ENCODE data around the gene TMEM80.
"Not testable (repeated sequence)": the region's sequence is repeated elsewhere in the genome, so short reads cannot be mapped to it uniquely, and the experiment has no call there.

Gene TMEM80

DNA sequence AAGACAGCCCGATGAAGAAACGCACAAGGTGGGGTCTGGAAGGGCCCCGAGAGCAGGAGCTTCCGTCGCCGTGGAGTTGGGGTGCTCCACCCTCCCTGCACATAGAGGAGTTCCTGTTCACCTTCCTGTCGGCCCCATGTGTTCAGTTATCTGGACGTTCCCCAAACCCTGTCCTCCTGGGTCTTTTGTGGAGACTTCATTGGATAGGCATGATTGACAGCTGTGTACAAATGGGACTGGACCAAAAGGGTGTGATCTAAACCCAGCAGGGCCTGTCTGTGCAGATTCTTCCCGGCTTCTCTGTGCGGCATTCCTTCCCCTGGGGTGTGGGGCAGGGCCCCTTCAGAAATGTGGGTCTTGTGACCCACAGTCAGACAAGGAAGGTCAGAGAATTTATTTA lies 42.3 kb downstream of the TMEM80 start:
- in situ Hi-C loops (cut with HindIII; ENCODE audit: low sequenced_read_pairs): not testable (repeated sequence)

DNA sequence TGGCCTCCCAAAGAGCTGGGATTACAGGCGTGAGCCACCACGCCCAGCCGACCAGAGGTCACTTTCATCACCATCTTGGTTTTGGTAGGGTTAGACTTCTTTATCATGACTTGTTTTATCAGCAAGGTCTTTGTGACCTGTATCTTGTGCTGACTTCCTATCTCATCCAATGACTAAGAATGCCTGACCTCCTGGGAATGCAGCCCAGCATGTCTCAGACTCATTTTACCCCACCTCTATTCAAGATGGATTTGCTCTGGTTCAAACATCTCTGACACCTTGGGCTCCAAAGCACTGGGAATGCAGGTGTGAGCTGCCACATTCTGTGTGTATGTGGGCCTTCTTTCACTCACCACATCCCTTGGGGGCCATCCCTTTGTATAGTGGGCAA lies 46.5 kb downstream of the TMEM80 start:
- in situ Hi-C loops (cut with HindIII; ENCODE audit: low sequenced_read_pairs): no loop called here

DNA sequence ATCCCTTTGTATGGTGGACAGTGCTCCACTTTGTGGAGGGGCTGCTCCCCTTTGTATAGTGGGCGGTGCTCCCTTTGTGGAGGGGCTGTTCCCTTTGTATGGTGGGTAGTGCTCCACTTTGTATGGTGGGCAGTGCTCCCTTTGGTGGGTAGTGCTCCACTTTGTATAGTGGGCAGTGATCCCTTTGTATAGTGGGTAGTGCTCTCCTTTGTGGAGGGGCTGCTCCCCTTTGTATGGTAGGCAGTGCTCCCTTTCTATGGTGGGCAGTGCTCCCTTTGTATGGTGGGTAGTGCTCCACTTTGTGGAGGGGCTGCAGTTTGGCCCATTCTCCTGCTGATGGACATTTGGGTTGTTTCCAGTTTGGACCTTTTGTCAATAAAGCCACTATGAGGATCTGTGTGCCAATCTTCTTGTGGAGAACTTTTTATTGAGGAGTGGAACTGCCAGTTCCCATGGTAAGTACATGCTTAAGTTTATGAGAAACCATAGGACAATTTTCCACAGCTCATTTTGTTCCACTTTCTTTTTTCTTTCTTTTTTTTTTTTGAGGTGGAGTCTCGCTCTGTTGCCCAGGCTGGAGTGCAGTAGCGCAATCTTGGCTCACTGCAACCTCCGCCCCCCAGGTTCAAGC lies 47.1 kb downstream of the TMEM80 start:
- in situ Hi-C loops (cut with HindIII; ENCODE audit: low sequenced_read_pairs): no loop called here

DNA sequence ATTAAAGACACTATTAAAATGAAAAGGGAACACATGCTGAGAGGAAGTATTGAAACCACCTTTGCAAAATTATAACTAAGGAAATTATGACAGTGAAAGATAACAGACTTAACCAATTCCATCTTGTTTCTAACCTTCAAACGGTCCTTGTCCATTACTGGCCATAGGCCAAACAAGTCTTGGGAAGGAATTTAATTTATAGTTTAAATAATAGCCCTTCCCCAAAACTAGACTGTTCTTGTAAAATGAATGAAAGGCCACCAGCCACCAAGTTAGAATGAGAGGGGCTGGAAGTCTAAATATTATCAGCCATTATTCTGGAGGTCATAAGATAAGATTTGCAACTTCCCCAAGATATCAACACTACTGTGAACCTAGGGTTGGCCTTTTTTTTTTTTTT lies 49.8 kb downstream of the TMEM80 start:
- in situ Hi-C loops (cut with HindIII; ENCODE audit: low sequenced_read_pairs): no loop called here

DNA sequence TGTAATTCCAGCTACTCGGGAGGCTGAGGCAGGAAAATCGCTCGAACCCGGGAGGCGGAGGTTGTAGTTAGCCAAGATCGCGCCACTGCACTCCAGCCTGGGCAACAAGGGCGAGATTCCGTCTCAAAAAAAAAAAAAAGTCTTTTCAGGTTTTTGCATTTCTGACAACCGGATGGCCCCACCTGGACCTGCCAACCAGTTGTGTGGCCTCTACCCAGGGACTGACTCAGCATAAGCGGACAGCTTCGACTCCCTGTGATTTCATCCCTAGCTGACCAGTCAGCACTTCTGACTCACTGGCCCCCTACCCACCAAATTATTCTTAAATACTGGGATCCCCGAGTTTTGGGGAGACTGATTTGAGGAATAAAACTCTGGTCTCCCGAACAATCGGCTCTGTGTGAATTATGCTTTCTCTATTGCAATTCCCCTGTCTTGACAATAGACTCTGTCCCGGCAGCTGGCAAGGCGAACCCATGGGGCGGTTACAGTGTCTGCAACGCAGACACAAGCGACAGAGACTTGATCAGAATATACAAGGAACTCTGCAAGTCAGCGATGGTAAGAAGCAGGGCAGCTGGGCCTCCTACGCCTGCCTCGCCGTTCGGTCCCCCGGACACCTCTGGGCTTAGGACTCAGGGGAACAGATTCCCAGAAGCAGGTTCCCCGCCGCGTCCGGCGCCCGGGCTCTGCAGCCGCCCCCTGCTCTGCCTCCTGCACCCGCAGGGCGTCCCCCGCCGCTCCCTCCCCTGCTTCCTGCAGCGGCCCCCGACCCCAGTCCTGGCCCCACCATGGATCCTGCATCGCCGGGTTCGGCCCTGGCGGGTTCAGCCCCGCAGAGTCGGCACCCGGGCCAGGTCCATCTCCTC lies 50.9 kb downstream of the TMEM80 start:
- in situ Hi-C loops (cut with HindIII; ENCODE audit: low sequenced_read_pairs): no loop called here

DNA sequence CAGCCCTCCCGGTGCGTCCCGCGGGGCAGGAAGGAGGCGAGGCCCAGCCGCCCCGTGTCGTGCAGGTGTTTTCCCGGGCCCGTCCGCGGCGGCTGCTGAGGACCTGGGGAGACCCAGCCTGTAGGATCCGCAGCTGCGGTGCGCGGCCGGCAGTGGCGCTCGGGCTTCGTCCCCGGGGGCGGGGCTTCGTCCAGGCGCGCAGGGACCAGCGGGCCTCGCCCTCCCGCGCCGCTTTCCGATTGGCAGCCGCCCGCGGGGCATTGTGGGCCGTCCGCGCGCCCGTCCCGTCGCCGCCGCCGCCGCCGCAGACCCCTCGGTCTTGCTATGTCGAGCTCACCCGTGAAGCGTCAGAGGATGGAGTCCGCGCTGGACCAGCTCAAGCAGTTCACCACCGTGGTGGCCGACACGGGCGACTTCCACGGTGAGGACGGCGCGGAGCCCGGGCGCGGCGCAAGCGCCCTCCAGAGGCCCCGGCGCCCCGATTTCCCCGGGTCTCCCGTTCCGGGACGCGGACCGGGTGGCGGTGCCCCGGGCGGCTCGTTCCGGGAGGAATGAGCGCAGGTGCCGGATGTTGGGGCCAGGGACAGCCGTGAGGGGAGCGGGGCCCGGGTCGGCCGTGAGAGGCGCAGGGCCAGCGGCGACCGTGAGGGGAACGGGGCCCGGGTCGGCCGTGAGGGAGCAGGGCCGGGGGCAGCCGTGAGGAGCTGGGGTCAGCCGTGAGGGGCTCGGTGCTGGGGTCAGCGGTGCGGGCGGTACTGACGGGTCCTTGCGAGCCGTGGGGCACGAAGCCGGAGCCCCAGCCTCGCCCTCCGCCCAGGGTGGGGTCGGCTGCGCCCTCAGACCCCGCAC lies 51.8 kb downstream of the TMEM80 start, which contains the start of gene TALDO1:
TALDO1 (plus strand) TSS at position 307 of the 849 bp plus-strand sequence; CDS start at position 325, 18 bp downstream.
- in situ Hi-C loops (cut with HindIII; ENCODE audit: low sequenced_read_pairs): no loop called here

DNA sequence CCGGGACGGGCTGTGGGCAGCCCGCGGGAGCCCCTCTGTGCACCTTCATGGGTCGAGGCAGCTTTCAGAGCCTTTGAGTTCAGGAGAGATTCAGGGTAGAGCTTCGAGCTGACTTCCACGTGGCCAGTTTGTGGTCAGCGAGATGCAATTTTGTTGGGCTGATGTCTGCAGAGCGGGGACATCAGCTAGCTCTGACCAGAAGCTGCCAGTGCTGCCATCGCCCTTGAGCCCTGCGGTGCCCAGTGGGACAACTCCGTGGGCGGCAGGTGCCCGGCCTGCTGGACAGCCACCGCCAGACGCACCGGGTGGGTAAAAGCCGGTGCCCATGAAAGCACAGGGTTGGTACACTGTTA lies 52.4 kb downstream of the TMEM80 start:
- in situ Hi-C loops (cut with HindIII; ENCODE audit: low sequenced_read_pairs): no loop called here

DNA sequence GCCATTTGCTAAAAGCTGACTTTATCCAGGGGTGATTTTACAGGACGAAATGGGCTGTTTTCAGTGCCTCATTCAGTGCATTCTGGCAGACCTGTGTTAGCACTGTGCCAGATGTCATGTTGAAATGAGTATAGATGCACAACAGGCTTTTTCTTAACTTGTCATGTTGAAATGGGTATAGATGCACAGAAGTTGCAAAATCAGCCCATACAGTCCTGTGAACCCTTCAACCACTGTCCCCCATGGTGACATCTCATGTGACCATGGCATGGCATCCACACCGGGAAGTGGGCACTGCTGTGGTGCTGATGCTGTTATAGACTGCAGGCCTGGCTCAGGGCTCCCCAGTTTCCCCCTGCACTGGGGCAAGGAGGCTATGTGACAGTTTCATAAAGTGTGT lies 54.1 kb downstream of the TMEM80 start:
- in situ Hi-C loops (cut with HindIII; ENCODE audit: low sequenced_read_pairs): loop anchor here (25.0 kb wide), 1 partner anchor 87 kb away; no protein-coding TSS in a partner anchor

Measured in DLD1 (cell line).